Measurements from ENCODE around the gene TK2.

TK2 gene

GRCh38 chr16:66528294-66528693, 21.6 kb downstream of the TK2 start:
- Mint-ChIP-seq H3K27ac (no peak overlapping the region), H3K27me3 (ENCODE audit: low read depth) (no peaks in the 10 kb centered on the region), H3K9me3 (no peaks in the 10 kb centered on the region), H3K36me3 (ENCODE audit: low read depth) (peaks cover 37% of the 10 kb centered on the region), H3K4me1 (no peaks in the 10 kb centered on the region), H3K4me3 (no peak overlapping the region)
- TF ChIP-seq, protein P1, sequence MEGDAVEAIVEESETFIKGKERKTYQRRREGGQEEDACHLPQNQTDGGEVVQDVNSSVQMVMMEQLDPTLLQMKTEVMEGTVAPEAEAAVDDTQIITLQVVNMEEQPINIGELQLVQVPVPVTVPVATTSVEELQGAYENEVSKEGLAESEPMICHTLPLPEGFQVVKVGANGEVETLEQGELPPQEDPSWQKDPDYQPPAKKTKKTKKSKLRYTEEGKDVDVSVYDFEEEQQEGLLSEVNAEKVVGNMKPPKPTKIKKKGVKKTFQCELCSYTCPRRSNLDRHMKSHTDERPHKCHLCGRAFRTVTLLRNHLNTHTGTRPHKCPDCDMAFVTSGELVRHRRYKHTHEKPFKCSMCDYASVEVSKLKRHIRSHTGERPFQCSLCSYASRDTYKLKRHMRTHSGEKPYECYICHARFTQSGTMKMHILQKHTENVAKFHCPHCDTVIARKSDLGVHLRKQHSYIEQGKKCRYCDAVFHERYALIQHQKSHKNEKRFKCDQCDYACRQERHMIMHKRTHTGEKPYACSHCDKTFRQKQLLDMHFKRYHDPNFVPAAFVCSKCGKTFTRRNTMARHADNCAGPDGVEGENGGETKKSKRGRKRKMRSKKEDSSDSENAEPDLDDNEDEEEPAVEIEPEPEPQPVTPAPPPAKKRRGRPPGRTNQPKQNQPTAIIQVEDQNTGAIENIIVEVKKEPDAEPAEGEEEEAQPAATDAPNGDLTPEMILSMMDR (IDR thresholded peaks at IDR 0.05; ENCODE audit: unreplicated experiment in 3 of 3): no peak

- Mint-ChIP-seq H3K4me3 (no peak overlapping the region), H3K27me3 (ENCODE audit: low read depth) (no peaks in the 10 kb centered on the region), H3K9me3 (no peaks in the 10 kb centered on the region), H3K27ac (no peak overlapping the region), H3K36me3 (ENCODE audit: low read depth) (peaks cover 32% of the 10 kb centered on the region), H3K4me1 (peaks cover 12% of the 10 kb centered on the region)
- TF ChIP-seq, protein P1 (IDR thresholded peaks at IDR 0.05; ENCODE audit: unreplicated experiment in 3 of 3): no peak
These were observed 24.3 kb downstream of the TK2 start for GRCh38 chr16:66525396-66526180.

DNA sequence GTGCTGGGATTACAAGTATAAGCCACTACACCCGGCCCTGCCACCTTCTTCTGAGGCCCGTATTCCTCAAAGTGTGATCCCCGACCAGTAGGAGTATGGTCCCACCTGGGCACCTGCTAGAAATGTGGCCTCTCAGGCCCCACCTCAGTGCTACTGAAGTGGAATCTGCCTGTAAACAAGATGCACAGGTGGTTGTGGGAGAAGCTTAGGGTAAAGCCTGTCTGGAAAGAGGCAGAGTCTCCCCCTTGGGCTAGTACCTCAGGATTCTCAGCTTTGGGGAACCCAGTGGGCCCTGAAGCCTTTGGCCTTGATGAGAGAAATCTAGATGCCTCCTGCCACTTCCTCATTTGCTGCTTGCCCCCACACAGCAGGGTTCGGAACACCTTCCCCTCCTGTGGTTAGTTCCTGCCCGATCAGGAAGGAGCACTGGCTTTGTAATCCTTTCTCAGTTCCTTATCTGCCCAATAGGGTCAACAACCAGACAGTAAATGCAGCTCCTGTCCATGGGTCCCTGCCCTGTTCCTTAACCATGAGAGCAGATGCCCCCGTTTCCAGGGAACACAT, 25.2 kb downstream of the TK2 start:
- Mint-ChIP-seq H3K27ac (no peak overlapping the region), H3K36me3 (ENCODE audit: low read depth) (peaks cover 36% of the 10 kb centered on the region), H3K4me1 (peaks cover 17% of the 10 kb centered on the region), H3K27me3 (ENCODE audit: low read depth) (no peaks in the 10 kb centered on the region), H3K9me3 (no peaks in the 10 kb centered on the region), H3K4me3 (no peak overlapping the region)
- TF ChIP-seq, protein P1 (IDR thresholded peaks at IDR 0.05; ENCODE audit: unreplicated experiment in 3 of 3): no peak

DNA sequence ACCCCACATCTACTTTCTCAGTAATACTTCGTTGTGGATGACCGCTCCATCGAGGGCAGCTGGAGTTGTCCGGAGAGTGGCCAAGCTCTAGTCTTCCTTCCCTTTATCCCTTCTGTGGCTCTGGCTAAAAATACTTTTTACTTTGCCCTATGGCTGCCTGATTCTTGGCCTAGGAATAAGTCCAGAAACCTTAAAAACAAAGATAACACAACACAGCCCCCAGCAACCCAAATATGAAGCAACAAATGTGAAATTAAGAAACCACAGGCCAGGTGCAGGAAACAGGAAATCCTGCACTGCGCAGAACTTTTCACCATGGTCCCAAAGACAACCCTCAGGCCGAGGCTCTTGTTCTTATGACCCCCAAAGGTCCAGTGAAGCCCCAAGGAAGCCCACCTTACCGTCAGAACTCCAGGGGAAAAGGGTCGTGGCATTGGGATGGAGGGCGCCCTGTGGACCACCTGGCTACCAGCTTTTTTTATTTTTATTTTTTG, 26.0 kb downstream of the TK2 start:
- H3K9me3 Mint-ChIP-seq: no peaks in the 10 kb centered on the region
- H3K36me3 Mint-ChIP-seq (ENCODE audit: low read depth): peaks cover 32% of the 10 kb centered on the region
- H3K27me3 Mint-ChIP-seq (ENCODE audit: low read depth): no peaks in the 10 kb centered on the region
- no peak overlapping the region for H3K4me3 Mint-ChIP-seq
- H3K27ac Mint-ChIP-seq: peak overlapping the region in 1 of 3 experiments; percentile 37
- TF ChIP-seq, protein P1 (IDR thresholded peaks at IDR 0.05; ENCODE audit: unreplicated experiment in 3 of 3): no peak
- H3K4me1 Mint-ChIP-seq: peaks cover 17% of the 10 kb centered on the region

DNA sequence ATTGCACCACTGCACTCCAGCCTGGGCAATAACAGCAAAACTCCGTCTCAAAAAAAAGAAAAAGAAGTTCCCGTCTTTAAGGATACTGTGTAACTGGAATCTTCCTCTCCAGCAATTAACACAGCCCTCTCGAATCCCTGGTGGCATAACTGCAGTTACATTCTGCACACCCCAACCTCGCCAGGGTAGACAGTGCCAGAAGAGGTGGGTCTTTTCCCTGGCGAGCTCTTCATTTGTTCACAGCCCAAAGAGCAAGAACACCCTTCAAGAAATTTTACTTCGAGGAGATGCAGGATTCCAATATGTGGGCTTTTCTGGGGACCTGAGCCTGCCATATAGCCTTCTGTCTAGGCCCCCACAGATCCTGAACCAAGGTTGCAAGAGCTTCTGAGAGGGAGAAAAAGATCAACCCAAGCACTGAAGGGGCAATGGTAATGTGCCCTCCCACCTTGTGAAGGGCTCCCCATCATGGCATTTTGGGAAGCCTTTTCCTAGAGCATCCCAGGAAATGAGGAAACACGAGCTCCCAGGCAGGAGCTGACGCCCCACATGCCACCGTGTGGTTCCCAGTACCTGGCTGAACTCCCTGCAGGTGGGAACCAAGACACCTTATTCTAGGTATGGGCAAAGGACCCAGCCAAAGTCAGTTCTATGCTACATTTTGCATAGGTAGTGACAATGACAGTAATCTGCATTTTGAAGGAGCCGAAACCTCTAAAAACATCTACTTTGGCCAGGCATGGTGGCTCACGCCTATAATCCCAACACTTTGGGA, 26.9 kb downstream of the TK2 start:
- Mint-ChIP-seq H3K36me3 (ENCODE audit: low read depth) (peaks cover 27% of the 10 kb centered on the region), H3K4me1 (peaks cover 17% of the 10 kb centered on the region), H3K4me3 (no peak overlapping the region), H3K9me3 (no peaks in the 10 kb centered on the region), H3K27me3 (ENCODE audit: low read depth) (no peaks in the 10 kb centered on the region), H3K27ac (peak overlapping the region in 1 of 3 experiments; percentile 73)
- TF ChIP-seq, protein P1 (IDR thresholded peaks at IDR 0.05; ENCODE audit: unreplicated experiment in 3 of 3): no peak
